HG02759 (cell line): ENCODE results near the gene C8G.
A peak's percentile ranks its signal among the peaks of the same experiment; 100 is the strongest.

Experiments used
- ATAC-seq: cut with Tn5 transposase; IDR thresholded peaks from one replicate; pipeline ENCODE4 v1.9.1; 2021; ENCODE audit warnings: mild to moderate bottlenecking, moderate library complexity; ENCODE audit not compliant: unreplicated experiment

Gene C8G

GRCh38 chr9:136940526-136941230, 4.4 kb upstream of the C8G start:
- no peak for ATAC-seq

DNA sequence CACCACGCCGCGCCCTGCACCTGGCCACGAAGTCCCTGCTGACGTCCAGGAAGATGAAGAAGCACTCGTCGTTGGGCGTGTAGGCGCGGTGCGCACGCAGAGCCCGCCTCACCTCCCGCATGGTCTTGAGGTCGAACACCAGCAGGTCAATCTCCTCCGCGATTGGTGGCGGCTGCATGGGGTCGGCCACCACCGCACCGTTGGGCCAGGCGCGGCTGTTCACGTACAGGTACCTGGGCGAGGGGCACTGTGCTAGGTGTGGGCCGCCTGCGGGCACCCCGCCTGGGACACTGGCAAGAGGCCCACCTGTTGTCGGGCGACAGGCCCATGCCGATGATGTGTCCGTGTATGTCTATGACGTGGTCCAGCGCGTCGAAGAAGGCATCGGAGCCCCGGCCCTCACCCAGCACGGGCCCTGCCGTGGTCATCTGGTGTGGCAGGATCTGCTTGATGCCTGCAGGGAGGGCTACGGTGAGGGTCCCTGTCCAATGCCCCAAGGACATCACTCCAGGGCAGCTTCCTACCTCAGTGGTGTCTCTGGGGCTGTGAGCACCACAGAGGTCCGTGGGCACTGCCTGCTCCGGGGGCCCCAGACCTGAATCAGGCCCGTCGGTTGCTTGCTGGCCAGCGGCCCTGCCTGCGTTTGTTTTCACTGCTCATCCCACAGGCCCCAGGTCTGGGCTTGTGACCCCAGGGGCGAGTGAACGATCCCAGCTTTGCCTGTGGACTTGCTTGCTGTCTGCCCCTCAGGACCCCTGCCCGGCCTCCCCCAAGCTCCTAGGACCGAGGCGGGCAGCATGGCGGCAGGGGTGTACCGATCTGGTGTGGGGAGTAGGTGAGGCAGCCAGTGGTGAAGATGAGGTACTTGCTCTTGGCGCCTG, 3.6 kb upstream of the C8G start:
- no peak for ATAC-seq

GRCh38 chr9:136942112-136942880, 2.7 kb upstream of the C8G start:
- no peak for ATAC-seq

GRCh38 chr9:136942881-136943230, 2.2 kb upstream of the C8G start:
- no peak for ATAC-seq

GRCh38 chr9:136943291-136944211, 1.5 kb upstream of the C8G start:
- ATAC-seq: peak; percentile 14

DNA sequence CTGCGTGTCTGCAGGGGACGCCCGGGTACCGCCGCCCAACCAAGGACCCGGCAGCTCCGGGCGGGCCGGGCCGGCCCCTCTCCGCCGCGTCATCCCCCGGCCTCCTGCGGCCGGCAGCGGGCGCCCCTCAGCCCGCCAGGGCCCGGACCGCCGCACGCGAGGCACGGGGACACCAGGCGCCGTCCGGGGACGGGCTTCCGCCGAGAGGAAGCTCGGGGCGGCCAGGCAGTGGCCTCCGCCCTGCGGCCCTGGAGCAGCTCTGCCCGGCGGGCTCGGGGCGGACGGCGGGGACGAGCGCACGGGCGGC, 878 bp upstream of the C8G start:
- ATAC-seq: peak; percentile 45

DNA sequence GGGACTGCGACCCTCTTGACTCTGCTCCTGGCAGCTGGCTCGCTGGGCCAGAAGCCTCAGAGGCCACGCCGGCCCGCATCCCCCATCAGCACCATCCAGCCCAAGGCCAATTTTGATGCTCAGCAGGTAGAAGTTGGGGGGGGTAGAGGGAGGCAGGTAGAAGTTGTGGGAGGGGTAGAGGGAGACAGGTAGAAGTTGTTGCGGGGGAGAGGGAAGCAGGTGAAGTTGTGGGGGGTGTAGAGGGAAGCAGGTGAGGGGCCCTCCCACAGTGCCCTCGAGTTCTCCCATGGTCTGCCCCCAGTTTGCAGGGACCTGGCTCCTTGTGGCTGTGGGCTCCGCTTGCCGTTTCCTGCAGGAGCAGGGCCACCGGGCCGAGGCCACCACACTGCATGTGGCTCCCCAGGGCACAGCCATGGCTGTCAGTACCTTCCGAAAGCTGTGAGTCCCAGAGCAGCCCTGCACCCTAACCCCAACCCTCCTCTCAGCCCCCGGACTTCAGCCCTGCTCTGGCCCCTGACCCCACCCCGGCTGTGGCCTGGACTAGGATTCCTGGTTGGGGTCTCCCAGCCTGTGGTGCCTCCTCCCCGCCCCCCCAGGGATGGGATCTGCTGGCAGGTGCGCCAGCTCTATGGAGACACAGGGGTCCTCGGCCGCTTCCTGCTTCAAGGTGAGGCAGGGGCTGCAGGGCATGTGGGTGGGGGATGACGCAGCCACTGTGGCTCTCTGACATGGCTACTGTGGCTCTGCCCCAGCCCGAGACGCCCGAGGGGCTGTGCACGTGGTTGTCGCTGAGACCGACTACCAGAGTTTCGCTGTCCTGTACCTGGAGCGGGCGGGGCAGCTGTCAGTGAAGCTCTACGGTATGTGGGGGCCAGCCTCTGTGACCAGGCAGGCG, 537 bp downstream of the C8G start:
- ATAC-seq: no peak

GRCh38 chr9:136946228-136947027, 1.4 kb downstream of the C8G start:
- ATAC-seq: no peak

DNA sequence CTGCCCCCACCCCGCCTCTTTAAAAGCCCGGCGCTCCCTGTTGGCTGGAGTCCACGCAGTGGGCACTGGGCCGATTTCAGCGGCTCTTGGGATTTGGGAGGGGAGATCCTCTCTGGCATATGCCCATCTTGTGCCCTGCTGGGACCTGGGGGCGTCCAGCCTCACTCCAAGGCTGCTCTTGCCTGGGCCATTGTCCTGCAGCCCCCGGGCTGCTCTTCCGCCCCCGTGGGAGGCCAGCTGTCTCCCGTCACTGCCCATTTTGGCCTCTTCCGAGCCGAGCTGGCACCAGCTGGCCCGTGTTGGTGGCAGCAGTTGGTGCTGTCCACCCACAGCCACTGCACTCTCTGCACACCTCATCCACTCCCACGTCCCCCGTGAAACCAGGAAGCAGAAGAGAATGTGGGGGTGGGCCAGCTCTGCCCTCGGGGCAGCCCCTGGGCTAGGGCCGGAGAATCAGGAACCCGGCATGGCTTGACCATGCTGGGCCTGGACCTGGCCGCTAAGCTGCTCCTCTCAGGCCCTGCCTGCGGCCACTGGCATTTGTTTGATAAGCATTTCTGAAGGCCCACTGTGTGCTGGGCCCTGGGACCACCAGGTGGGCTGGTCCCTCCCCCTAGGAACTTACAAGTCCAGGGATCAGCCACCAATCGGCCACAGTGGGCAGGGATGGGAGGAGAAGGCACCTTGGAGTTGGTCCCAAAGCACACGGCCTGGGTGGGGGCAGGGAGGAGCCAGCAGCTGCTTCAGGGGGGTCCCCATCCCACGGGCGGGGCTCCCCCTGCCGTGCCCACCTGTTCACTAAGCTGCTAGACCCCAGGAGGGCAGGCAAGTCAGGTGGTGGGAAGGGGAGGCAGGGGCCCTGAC, 2.2 kb downstream of the C8G start:
- no peak for ATAC-seq

GRCh38 chr9:136947955-136948510, 3.0 kb downstream of the C8G start:
- ATAC-seq: no peak

GRCh38 chr9:136949239-136949816, 4.3 kb downstream of the C8G start:
- no peak for ATAC-seq

- ATAC-seq: peak; percentile 83
These were observed 5.0 kb downstream of the C8G start for GRCh38 chr9:136949817-136950655.

DNA sequence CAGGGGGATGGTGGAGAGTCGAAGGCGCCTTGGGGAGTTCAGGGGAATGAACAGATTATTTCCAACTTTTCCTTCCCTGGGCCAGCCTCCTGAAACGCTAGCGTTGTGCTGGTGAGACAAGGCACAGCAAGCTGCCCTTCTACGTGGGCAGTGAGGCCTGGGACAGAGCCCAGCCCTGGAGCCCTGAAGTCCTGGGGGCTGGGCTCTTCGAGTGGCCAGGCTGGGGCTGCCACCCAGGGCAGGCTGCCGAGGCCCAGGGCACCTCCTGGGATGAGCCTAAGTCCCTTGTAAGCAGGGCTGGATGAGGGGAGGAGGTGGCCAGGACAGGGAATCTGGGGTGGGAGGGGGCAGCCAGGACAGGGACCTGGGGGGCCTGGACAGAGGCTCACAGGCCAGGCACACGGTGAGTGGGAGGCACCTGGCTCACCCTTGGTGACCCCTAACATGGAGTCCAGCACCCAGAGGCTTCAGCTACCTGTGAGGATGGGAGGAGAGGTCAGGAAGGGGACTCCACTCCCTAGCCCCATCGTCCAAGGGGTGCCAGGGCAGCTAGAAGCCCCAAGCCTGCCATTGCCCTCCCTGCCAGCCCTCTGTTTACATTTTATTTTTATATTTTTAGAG, 5.7 kb downstream of the C8G start:
- no peak for ATAC-seq

- ATAC-seq: no peak
These were observed 6.7 kb downstream of the C8G start, which contains the start of gene LCN12 for GRCh38 chr9:136951541-136952320. LCN12 (plus strand) TSS chr9:136952273; CDS start chr9:136952328, 55 bp downstream.

- no peak for ATAC-seq
These were observed 7.3 kb downstream of the C8G start for GRCh38 chr9:136952321-136952850.
